Large intestine (tissue), 1 donor: ENCODE measurements around the gene ECHDC1. TPM values are rescaled to one million over a fixed set of nuclear protein-coding genes. Genes with fewer than 3 reads are reported as not detected.

Experiments
- polyA plus RNA-seq: library from polyadenylated mRNA; unstranded; fragments of 120-200 nt; gene quantifications from one replicate; pipeline ENCODE4 v1.2.1, GENCODE V29; 2013

ECHDC1 gene
- polyA plus RNA-seq, 1 donor: 67.3 TPM

Other genes starting within 250 kb of the ECHDC1 start
- gene RSPO3, start 224.9 kb downstream of the ECHDC1 start, polyA plus RNA-seq: 4.8 TPM
- gene RNF146, start 76.7 kb downstream of the ECHDC1 start, polyA plus RNA-seq: 48.2 TPM
- 11.2 TPM for gene KIAA0408, start 115.8 kb upstream of the ECHDC1 start, polyA plus RNA-seq
- 0.12 TPM for gene C6orf58, start 233.6 kb upstream of the ECHDC1 start, polyA plus RNA-seq